GM12891 (cell line): Measurements from ENCODE around the gene TNS3.
A peak's percentile ranks its signal among the peaks of the same experiment; 100 is the strongest.

Source experiments
- DNase-seq: peaks from one replicate; pipeline ENCODE4 v3.0.0; 2011; ENCODE audit warnings: low spot score; ENCODE audit not compliant: insufficient read length
- FAIRE-seq: peaks from 2 replicates; lab custom pipeline; 2011; peaks lifted over from hg19 to GRCh38; lab: Jason Lieb, UNC
- PAX5 ChIP-seq: IDR thresholded peaks from 2 replicates; pipeline ENCODE4 v1.6.1; 2011; ENCODE audit warnings: low read length, moderate library complexity, mild to moderate bottlenecking; ENCODE audit not compliant: insufficient read depth, severe bottlenecking
- POLR2A ChIP-seq: IDR thresholded peaks from 2 replicates; pipeline ENCODE4 v1.6.1; 2011; ENCODE audit warnings: low read depth, low read length, control low read depth
- POLR2AphosphoS5 ChIP-seq: IDR thresholded peaks from 2 replicates; pipeline ENCODE4 v1.6.1; 2011; ENCODE audit warnings: low read depth, low read length, control low read depth
- POU2F2 ChIP-seq: IDR thresholded peaks from 2 replicates; pipeline ENCODE4 v1.6.1; 2011; ENCODE audit warnings: low read depth, mild to moderate bottlenecking, control low read depth, low read length, moderate library complexity
- SPI1 ChIP-seq: IDR thresholded peaks from 2 replicates; pipeline ENCODE4 v1.6.1; 2011; ENCODE audit warnings: low read depth, low read length, control low read depth
- TAF1 ChIP-seq: IDR thresholded peaks from 2 replicates; pipeline ENCODE4 v1.6.1; 2011; ENCODE audit warnings: low read depth, low read length, control low read depth

Gene TNS3

DNA sequence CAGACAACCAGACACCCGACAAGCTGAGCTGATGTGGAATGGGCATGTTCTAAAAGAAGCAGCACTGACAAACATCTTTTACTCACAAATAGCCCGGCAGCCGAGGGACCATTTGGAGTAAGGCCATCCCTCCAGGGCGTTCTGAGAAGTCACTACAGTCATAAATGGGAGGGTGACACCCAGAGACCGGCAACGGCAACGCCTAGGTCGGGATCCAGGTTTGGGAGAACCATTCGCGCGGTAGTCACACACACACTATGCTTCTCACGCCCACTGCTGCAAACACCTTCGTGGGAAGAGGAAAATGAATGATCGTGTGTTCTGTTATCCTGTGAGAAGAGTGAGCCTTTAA, 9.8 kb downstream of the TNS3 start:
- no peak for DNase-seq
- TF ChIP-seq TAF1 (no peak), POLR2AphosphoS5 (no peak), SPI1 (no peak), POLR2A (no peak), PAX5 (no peak), POU2F2 (no peak)
- FAIRE-seq = no peak

DNA sequence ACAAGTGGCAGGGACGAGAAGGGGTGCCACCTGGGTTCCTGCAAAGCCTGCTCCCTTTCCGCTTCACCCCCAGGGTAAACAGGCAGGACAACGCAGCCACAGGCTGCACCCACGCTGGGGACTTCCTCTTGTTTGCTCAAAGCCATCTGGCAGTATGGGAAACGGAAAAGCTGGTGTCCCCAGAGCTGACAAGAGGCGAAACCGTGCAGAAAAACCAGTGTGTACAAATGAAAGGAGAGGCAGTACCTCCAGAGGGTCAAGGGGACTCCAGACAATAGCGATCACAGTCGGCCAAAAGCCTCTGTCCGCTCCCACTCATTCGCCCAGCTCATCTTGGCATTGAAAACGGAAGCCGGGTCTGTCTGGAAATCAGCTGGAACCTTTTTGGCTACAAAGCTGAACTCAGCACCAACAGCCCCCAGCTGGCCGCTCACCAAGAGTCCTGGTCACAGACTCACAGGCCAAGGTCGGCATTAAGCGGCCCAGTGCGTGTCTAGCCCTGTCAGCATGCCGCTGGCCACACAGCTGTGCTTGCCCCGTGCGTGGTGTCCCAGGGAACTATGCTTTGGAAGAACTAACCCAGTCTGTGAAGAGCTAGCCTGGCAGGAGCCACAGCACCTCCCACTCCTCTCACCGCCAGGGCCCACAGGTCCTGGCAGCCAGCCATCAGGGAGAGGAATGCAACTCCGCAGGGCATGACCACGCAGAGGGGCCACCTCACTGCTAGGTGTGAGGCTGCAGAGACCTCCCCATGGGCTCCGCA, 10.4 kb downstream of the TNS3 start:
- TF ChIP-seq SPI1 = no peak
- TF ChIP-seq POU2F2 = no peak
- no peak for TF ChIP-seq PAX5
- TF ChIP-seq POLR2AphosphoS5 = no peak
- TF ChIP-seq POLR2A = no peak
- TF ChIP-seq TAF1 = no peak
- no peak for DNase-seq
- peak; percentile 50 for FAIRE-seq

DNA sequence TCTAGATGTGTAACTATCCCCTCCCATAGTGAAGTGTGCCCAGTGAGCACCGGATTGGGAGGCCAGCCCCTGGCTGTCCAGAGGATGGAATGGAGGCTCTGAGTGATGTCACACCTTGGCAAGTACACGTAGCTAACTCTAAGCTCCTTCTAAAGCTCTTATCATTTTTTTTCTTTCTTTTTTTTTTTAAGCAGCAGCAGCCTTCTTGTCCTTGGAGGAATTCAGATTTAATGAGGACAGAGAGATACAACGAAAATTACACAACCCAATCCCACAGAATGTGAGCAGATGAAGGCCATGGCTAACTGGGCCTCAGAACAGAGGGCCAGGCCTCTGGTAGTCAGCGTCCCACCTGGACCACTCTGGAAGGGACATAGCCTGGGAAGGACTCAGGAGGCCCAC, 11.3 kb downstream of the TNS3 start:
- DNase-seq (no peak), FAIRE-seq (no peak)
- TF ChIP-seq SPI1 (no peak), POLR2AphosphoS5 (no peak), PAX5 (no peak)

DNA sequence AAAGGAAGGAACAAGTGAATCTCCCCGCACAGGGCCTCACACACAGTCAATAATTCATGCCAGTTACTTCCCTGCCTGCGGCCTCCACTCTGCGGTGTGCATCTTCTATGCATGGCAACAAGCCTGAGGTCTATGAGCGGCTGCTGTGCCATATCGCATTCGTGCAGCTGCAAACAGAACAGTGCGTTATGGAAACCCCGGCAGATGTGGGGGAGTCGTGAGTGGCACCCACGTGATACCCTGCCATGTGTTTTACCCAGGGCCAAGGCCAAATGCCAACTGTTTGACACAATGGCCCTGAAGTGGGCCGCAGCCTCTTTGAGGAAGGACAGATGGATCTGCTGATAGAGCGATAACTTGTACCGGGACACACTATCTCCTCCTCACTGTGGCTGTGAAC, 13.4 kb downstream of the TNS3 start:
- no peak for FAIRE-seq
- no peak for DNase-seq
- no peak for TF ChIP-seq SPI1
- no peak for TF ChIP-seq POU2F2
- TF ChIP-seq TAF1 = no peak
- TF ChIP-seq PAX5 = no peak
- TF ChIP-seq POLR2AphosphoS5 = no peak
- TF ChIP-seq POLR2A = no peak

DNA sequence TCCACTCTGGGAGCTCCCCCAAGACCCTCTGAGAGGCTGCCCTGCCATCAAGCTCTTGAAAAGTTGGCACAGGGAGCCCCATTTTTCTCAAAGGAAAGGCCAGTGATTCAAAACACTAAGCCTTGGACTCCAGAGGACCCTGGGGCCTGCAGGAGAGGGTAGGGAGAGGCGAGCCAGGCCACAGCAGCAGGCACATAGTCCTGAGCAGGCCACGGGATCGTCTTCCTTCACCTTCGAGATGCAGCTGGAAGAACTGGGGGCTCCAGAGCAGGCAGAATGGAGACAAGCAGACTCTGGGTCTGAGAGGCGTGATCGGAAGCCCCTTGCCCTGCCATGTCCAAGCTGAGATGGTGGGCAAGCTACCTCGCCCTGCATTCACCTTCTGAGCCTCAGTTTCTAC, 13.9 kb downstream of the TNS3 start:
- FAIRE-seq (no peak), DNase-seq (no peak)
- TF ChIP-seq PAX5 = no peak
- no peak for TF ChIP-seq POLR2A
- no peak for TF ChIP-seq POLR2AphosphoS5
- TF ChIP-seq TAF1 = no peak
- no peak for TF ChIP-seq SPI1
- no peak for TF ChIP-seq POU2F2

DNA sequence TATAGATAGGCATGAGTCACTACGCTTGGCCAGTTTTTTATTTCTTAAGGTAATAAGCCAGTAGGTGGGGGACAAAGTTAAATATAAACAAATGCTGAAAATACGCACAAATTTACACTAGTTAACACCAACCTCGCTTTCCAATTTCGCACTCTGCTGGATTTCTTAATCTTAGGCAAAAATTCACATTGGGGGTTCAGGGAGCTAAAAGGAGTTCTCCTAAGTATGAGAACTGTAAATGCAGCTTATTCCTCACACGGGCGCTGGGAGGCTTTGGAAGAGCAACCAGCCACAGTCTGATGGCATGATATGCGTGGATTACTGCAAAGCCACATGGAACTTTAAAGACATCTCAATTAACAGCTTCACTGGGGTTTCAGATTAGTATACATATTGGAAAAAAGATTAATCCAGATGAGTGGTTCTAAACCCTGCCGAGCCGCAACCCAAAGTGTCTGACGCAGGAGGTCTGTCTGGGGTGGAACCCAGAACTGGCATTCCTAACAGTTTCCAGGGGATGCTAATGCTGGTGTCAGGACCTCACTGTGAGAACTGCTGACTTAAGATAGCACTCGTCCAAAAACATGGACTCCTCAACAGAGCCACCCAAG, 16.2 kb downstream of the TNS3 start:
- DNase-seq (no peak), FAIRE-seq (no peak)
- TF ChIP-seq PAX5 = no peak
- TF ChIP-seq POLR2AphosphoS5 = no peak
- no peak for TF ChIP-seq TAF1
- no peak for TF ChIP-seq SPI1
- TF ChIP-seq POLR2A = no peak
- no peak for TF ChIP-seq POU2F2

DNA sequence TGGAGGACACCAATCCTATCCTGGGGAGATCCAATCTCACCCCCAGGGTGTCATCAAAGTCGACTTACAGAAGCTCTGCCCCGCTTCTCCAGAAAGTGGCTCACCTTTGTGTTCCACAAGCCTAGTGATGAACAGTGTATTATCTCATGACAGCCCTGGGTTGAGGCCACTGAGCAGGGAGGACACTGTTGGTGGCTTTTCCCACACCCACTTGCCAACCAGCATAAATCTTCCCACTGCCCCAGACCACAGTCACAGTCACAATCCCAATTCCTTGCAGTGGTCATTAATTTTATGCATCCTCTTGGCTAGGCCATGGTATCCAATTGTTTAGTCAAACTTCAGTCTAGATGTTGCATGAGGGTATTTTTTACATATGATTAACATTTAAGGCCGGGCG, 18.4 kb downstream of the TNS3 start:
- FAIRE-seq = no peak
- TF ChIP-seq POLR2AphosphoS5 (no peak), PAX5 (no peak), POLR2A (no peak), TAF1 (no peak), POU2F2 (no peak), SPI1 (no peak)

DNA sequence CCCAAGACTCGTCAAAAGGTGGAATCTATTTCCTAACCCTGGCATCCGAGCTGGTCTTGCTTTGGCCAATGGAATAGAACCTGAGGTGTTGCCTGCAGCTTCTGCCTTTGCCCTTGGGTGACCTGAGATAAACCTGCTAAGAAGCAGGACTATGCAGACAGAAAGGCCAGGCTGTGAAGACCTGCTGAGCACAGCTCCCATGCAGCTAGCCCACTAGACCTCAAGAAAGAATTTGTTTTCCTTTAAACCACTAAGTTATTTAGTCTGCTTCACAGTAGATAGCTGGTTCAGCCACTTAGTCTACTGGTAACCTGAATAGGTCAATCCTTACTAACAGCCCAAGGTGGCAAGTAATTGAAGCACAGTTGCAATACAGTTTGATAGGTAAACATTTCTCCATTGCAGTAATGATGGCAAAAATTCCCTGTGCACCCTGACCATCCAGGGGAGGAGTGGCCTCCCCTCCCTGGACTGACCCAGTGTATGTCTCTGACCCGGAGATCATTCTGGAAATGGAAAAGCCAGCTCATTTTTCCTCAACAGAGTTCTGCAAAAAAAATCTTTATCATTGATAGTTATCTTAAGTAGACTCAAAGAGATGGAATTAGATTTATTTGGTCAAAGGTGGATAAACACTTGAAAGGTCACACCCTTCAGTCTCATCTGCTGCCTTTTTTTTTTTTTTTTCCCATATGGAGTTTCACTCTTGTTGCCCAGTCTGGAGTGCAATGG, 20.0 kb downstream of the TNS3 start:
- no peak for FAIRE-seq
- TF ChIP-seq POLR2AphosphoS5 (no peak), PAX5 (no peak), TAF1 (no peak), POU2F2 (no peak), SPI1 (no peak), POLR2A (no peak)
- DNase-seq = no peak

More for the DNA sequence above, 18.4 kb downstream of the TNS3 start:
- no peak for DNase-seq

DNA sequence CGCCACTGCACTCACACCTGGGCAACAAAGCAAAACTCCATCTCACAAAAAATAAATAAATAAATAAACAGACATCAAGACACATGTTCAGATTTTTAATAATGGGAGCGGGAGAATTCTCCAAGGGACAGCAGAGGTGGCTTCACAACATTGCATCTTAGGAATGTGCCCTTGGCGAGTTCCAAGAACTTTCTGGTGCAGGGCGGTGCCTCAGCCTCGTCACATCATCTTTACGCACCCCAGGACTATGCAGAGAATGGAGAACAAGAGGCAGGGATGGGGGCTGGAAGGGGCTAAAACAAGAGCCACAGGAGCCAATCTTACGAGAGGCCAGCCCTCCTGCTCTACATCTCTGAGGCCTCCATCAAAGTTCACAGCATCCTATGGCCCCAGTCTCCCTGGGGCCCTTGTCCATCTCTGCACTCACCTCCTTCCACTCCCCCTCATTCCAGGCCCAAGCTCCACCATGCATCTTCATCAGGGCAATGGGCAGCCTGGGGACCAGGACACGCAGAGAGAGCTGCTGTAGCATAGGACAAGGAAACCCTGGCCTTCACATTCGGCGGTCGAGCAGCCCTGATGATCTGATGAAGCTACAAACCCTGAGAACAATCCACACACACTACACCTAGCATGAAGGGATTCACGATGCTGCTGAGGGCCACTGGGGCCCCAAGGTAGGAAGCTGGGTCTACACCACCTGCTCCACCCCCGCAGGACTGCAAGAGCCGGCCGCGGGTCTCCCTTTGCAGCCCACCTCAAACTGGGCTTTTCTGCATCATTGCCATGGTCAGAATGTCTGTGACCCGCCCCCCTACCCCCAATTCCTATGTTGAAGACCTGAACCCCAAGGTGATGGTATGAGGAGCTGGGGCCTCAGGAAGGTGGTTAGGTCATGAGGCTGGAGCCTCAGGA, 22.3 kb downstream of the TNS3 start:
- no peak for FAIRE-seq
- no peak for DNase-seq
- no peak for TF ChIP-seq TAF1
- TF ChIP-seq PAX5 = no peak
- no peak for TF ChIP-seq POLR2A
- no peak for TF ChIP-seq POU2F2
- no peak for TF ChIP-seq POLR2AphosphoS5
- TF ChIP-seq SPI1 = no peak
